Activated CD4-positive, alpha-beta T cell treated with anti-CD3 and anti-CD28 coated beads for 36 hours (primary cell): Measurements from ENCODE around the gene RASA3. TPM values are rescaled to one million over a fixed set of nuclear protein-coding genes. Genes with fewer than 3 reads are reported as not detected.

Experiments used
- ATAC-seq: fragments of 200-7000 bp; cut with Tn5 transposase; one replicate; pipeline ENCODE4 v1.10.0; 2021; ENCODE audit warnings: mild to moderate bottlenecking, moderate library complexity
- CTCF ChIA-PET: fragments of 350-600 bp; sonication (Branson Sonifier 250); formaldehyde crosslinking; loops from one replicate; lab custom pipeline; 2021; ENCODE audit warnings: antibody characterized with exemption; lab: Charles Lee
- POLR2A ChIA-PET: fragments of 350-600 bp; sonication (Branson Sonifier 250); formaldehyde crosslinking; loops from one replicate; lab custom pipeline; 2021; ENCODE audit warnings: antibody characterized with exemption, inconsistent platforms; lab: Charles Lee
- DNase-seq: peaks from one replicate; pipeline ENCODE4 v3.0.0-alpha.2; 2020
- H3K27ac Mint-ChIP-seq: one replicate; pipeline ENCODE4 v1.8.0; 2021; ENCODE audit warnings: mixed read lengths
- H3K27me3 Mint-ChIP-seq: one replicate; pipeline ENCODE4 v1.8.0; 2021; ENCODE audit warnings: mixed read lengths
- H3K36me3 Mint-ChIP-seq: one replicate; pipeline ENCODE4 v1.8.0; 2021; ENCODE audit warnings: low read depth, mixed read lengths
- H3K4me1 Mint-ChIP-seq: one replicate; pipeline ENCODE4 v1.8.0; 2021; ENCODE audit warnings: mixed read lengths
- H3K4me3 Mint-ChIP-seq: one replicate; pipeline ENCODE4 v1.8.0; 2021; ENCODE audit warnings: mild to moderate bottlenecking, moderate library complexity, mixed read lengths
- H3K9me3 Mint-ChIP-seq: one replicate; pipeline ENCODE4 v1.8.0; 2021; ENCODE audit warnings: low read depth, mixed read lengths
- intact Hi-C, 2 experiments: fragments of 100-400 bp; cut with DNase I in 1 of 2; cut with micrococcal nuclease in 1 of 2; formaldehyde crosslinking; loops; one replicate each; pipeline versions ENCODE4 v1.14.2 to v1.15.1; 2022 to 2024; cut with DNase I, micrococcal nuclease
- total RNA-seq, 2 experiments: library from RNA; stranded (reverse); gene quantifications; one replicate each; pipeline ENCODE4 v1.2.3, GENCODE V29; 2021

RASA3 gene
- total RNA-seq, 2 experiments from 2014 or later, result 33.0 to 34.7 TPM

- ATAC-seq (no peak), DNase-seq (no peak)
- peaks cover 18% of the 10 kb centered on the region for H3K36me3 Mint-ChIP-seq
- no peak overlapping the region for H3K27ac Mint-ChIP-seq
- intact Hi-C loops, result no loop called here
- H3K9me3 Mint-ChIP-seq, result no peaks in the 10 kb centered on the region
- H3K4me3 Mint-ChIP-seq, result no peak overlapping the region
- POLR2A ChIA-PET, result no interaction called here
- CTCF ChIA-PET, result no interaction called here
- H3K4me1 Mint-ChIP-seq, result no peaks in the 10 kb centered on the region
- no peaks in the 10 kb centered on the region for H3K27me3 Mint-ChIP-seq
Observed at GRCh38 chr13:114001331-114002008, 131.0 kb downstream of the RASA3 start.

GRCh38 chr13:114000151-114001040 lies 132.0 kb downstream of the RASA3 start:
- Mint-ChIP-seq H3K36me3 (peaks cover 18% of the 10 kb centered on the region), H3K4me1 (no peaks in the 10 kb centered on the region), H3K4me3 (no peak overlapping the region), H3K9me3 (no peaks in the 10 kb centered on the region), H3K27me3 (no peaks in the 10 kb centered on the region), H3K27ac (no peak overlapping the region)
- no peak for DNase-seq
- intact Hi-C loops, result no loop called here
- CTCF ChIA-PET, result no interaction called here
- POLR2A ChIA-PET, result no interaction called here
- no peak for ATAC-seq

- intact Hi-C loops, result no loop called here
- H3K27ac Mint-ChIP-seq, result no peak overlapping the region
- no peaks in the 10 kb centered on the region for H3K4me1 Mint-ChIP-seq
- ChIA-PET POLR2A (no interaction called here), CTCF (no interaction called here)
- no peak for DNase-seq
- no peaks in the 10 kb centered on the region for H3K9me3 Mint-ChIP-seq
- H3K27me3 Mint-ChIP-seq, result no peaks in the 10 kb centered on the region
- peaks cover 18% of the 10 kb centered on the region for H3K36me3 Mint-ChIP-seq
- ATAC-seq, result no peak
- H3K4me3 Mint-ChIP-seq, result no peak overlapping the region
Observed at GRCh38 chr13:113999618-113999910, 132.9 kb downstream of the RASA3 start.

GRCh38 chr13:113998781-113999617 lies 133.4 kb downstream of the RASA3 start:
- ATAC-seq (no peak), DNase-seq (no peak)
- POLR2A ChIA-PET, result no interaction called here
- Mint-ChIP-seq H3K9me3 (no peaks in the 10 kb centered on the region), H3K4me1 (no peaks in the 10 kb centered on the region), H3K27me3 (no peaks in the 10 kb centered on the region), H3K27ac (peak overlapping the region; percentile 73), H3K4me3 (no peak overlapping the region), H3K36me3 (peaks cover 20% of the 10 kb centered on the region)
- CTCF ChIA-PET, result no interaction called here
- intact Hi-C loops, result no loop called here

- intact Hi-C loops, result no loop called here
- DNase-seq, result no peak
- peak overlapping the region; percentile 58 for H3K27ac Mint-ChIP-seq
- peaks cover 20% of the 10 kb centered on the region for H3K36me3 Mint-ChIP-seq
- no peaks in the 10 kb centered on the region for H3K9me3 Mint-ChIP-seq
- POLR2A ChIA-PET, result no interaction called here
- CTCF ChIA-PET, result interaction anchor here (0.5 kb wide), 1 partner anchor 183 kb away, joined by 3 read pairs; no protein-coding TSS in a partner anchor
- no peak overlapping the region for H3K4me3 Mint-ChIP-seq
- H3K4me1 Mint-ChIP-seq, result no peaks in the 10 kb centered on the region
- no peak for ATAC-seq
- no peaks in the 10 kb centered on the region for H3K27me3 Mint-ChIP-seq
Observed at GRCh38 chr13:113997845-113998751, 134.3 kb downstream of the RASA3 start.

GRCh38 chr13:113996912-113997745 lies 135.3 kb downstream of the RASA3 start:
- ChIA-PET CTCF (interaction anchor here (0.5 to 0.6 kb wide), 2 partner anchors 182 to 232 kb away, joined by 3 read pairs; no protein-coding TSS in a partner anchor), POLR2A (no interaction called here)
- H3K4me3 Mint-ChIP-seq, result no peak overlapping the region
- intact Hi-C loops, result no loop called here
- H3K27me3 Mint-ChIP-seq, result no peaks in the 10 kb centered on the region
- ATAC-seq (no peak), DNase-seq (no peak)
- H3K27ac Mint-ChIP-seq, result no peak overlapping the region
- no peaks in the 10 kb centered on the region for H3K9me3 Mint-ChIP-seq
- H3K4me1 Mint-ChIP-seq, result no peaks in the 10 kb centered on the region
- H3K36me3 Mint-ChIP-seq, result peaks cover 27% of the 10 kb centered on the region

- ChIA-PET CTCF (interaction anchor here (0.6 kb wide), 1 partner anchor 232 kb away, joined by 3 read pairs; no protein-coding TSS in a partner anchor), POLR2A (no interaction called here)
Observed at GRCh38 chr13:113996081-113996911, 136.1 kb downstream of the RASA3 start.

GRCh38 chr13:113995051-113995601 lies 137.3 kb downstream of the RASA3 start:
- no peak overlapping the region for H3K27ac Mint-ChIP-seq
- no peak for ATAC-seq
- ChIA-PET CTCF (no interaction called here), POLR2A (no interaction called here)
- intact Hi-C loops, result no loop called here
- H3K27me3 Mint-ChIP-seq, result no peaks in the 10 kb centered on the region
- H3K4me3 Mint-ChIP-seq, result no peak overlapping the region
- DNase-seq, result no peak
- peaks cover 1% of the 10 kb centered on the region for H3K4me1 Mint-ChIP-seq
- H3K36me3 Mint-ChIP-seq, result peaks cover 33% of the 10 kb centered on the region
- H3K9me3 Mint-ChIP-seq, result no peaks in the 10 kb centered on the region

More at GRCh38 chr13:113996081-113996911, 136.1 kb downstream of the RASA3 start:
- H3K4me3 Mint-ChIP-seq, result no peak overlapping the region
- no peak overlapping the region for H3K27ac Mint-ChIP-seq
- ATAC-seq (no peak), DNase-seq (no peak)
- no peaks in the 10 kb centered on the region for H3K27me3 Mint-ChIP-seq
- H3K4me1 Mint-ChIP-seq, result no peaks in the 10 kb centered on the region
- peaks cover 29% of the 10 kb centered on the region for H3K36me3 Mint-ChIP-seq
- no peaks in the 10 kb centered on the region for H3K9me3 Mint-ChIP-seq
- intact Hi-C loops, result no loop called here

- Mint-ChIP-seq H3K27ac (no peak overlapping the region), H3K27me3 (no peaks in the 10 kb centered on the region), H3K4me3 (no peak overlapping the region), H3K9me3 (peaks cover 2% of the 10 kb centered on the region), H3K36me3 (peaks cover 35% of the 10 kb centered on the region), H3K4me1 (peaks cover 7% of the 10 kb centered on the region)
- ChIA-PET CTCF (no interaction called here), POLR2A (no interaction called here)
- ATAC-seq, result no peak
- DNase-seq, result no peak
- intact Hi-C loops, result no loop called here
Observed at GRCh38 chr13:113992276-113993005, 140.0 kb downstream of the RASA3 start.
